Measurements from ENCODE around the gene ATP7A.

Gene ATP7A

DNA sequence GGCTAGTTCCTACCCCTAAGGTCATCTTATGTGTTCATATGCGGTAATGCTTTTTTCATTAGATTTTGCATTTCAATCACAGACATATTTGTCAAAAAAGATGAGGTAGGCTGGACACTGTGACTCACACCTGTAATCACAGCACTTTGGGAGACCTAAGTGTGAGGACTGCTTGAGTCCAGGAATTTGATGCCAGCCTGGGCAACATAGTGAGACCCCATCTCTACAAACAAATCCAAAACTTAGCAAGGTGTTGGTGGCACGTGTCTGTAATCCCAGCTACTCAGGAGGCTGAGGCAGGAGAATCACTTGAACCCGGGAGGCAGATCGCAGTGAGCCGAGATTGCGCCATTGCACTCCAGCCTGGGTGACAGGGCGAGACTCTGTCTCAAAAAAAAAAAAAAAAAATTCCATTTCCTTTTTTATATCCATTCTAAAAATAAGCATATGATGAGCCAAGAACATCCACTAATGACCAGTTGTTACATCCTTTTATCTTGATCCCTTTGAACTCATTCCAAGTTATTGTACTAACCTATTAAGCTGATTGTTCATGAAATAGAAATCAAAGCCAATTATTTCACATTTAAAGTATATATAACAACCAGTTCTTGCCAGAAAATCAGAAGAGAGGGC, 35.5 kb downstream of the ATP7A start:
- no peak for DNase-seq (ENCODE audit: low read depth)

DNA sequence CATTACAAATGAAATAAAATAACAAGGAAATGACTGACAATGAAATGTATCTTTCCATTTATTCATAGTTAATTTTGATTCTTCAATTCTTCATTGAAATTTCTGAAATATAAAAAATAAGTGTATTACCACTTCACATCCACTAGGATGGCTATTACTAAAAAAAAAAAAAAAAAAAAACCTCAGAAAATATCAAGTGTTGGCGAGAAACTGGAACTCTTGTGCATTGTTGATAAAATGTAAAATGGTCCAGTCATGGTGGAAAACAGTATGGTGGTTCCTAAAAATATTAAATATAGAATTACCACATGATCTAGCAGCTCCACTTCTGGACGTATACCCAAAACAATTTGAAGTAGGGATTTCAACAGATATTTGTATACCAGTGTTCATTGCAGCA, 36.1 kb downstream of the ATP7A start:
- DNase-seq (ENCODE audit: low read depth) = no peak

DNA sequence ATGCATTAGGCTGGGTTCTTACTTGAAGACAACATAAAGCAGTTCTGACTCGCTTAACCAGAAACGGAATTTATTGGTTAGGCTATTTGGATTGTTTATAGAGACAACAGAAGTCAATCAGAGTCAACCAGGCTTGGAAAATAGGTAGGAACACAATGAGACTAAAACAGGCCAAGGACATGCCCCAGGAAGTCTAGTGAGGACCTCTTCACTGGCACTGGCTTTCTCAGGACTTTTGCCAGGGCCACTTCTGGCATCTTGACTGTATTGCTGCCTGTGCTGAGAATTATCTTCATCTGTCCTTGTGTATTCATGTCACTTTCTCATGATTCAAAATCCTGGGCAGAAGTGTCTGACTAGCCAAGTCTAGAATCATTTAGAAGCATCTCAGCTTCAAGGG, 39.3 kb downstream of the ATP7A start:
- DNase-seq (ENCODE audit: low read depth) = no peak

DNA sequence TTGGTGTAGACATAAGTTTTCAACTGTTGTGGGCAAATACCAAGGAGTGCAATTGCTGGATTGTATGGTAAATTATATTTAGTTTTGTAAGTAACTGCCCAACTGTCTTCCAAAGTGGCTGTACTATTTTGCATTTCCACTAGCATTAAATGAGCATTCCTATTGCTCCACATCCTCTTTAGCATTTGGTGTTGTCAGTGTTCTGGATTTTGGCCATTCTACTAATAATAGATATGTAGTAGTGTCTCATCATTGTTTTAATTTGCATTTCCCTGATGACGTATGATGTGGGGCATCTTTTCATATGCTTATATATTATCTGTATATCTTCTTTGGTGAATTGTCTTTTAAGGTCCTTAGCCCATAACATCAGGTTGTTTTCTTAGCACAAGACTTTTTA, 41.7 kb downstream of the ATP7A start:
- DNase-seq (ENCODE audit: low read depth) = no peak

DNA sequence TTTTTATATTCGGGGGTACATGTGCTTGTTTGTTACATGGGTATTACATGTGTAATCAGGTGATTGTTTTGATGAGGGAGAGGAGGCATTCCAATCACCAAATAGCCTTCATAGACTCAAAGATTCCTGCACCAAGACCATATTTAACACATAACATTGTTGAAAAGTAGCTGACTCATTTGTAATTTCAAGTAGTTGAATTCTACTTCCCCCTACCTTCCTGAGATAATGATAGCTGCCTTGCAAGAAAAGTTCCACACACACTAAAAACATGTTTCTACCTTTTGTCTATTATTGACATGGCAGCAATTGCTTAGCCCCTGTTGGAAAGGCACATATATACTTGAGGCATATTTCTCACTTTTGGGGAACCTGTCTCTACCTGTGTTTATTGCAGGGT, 42.8 kb downstream of the ATP7A start:
- DNase-seq (ENCODE audit: low read depth) = no peak

DNA sequence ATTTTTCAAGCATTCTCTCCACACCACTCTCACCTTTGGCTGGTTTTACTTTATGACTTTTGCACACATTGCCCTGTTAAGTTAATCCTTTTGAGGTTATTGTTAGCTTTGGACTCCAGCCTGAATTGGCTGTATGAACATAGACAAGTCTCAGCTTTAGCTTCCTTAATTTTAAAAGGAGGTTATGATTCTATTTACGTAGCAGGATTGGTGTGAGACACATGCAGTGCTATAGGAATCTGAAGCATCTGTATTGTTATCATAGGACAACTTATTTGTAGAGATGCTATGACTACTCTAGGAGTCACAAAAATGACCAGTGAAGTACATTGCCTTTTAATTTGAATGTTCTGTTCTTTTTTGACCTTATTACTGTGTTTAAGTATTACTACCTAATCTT, 43.2 kb downstream of the ATP7A start:
- no peak for DNase-seq (ENCODE audit: low read depth)

DNA sequence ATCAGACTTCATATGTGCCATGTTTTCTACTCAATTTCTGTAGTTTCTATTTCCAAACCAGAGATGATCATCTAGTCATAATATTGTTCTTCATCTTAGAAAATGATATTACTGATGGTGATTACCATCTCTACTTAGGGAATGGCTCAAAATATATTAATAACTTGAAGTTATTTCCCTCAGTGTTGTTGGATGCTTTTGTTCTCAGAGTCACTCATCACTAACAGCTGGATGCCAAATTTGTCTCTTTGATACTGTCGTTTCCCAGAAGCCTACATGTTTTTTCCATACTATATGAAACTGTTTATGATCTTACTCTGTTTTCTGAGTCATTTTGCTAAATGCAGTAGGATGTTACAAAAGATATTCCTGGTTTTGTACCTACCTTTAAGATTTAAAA, 50.1 kb downstream of the ATP7A start:
- no peak for DNase-seq (ENCODE audit: low read depth)

DNA sequence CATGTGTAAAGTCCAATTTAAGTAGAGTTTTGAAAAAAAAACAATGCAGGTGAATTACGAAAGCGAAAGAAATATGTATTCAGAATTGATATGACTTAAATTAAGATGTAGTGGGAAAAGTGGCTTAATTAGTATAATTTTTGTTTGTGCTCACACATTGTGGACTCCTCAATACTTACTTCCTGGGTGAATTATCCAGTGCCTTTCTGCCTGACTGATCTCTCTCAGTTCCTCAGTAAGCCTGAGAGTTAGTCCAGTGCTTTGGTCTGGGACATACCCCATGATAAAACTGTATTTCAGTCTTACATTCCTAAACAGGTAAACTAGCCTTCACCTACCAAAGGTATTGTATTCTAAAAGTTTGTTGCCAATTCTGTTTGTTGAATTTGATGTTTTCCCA, 50.6 kb downstream of the ATP7A start:
- no peak for DNase-seq (ENCODE audit: low read depth)

DNA sequence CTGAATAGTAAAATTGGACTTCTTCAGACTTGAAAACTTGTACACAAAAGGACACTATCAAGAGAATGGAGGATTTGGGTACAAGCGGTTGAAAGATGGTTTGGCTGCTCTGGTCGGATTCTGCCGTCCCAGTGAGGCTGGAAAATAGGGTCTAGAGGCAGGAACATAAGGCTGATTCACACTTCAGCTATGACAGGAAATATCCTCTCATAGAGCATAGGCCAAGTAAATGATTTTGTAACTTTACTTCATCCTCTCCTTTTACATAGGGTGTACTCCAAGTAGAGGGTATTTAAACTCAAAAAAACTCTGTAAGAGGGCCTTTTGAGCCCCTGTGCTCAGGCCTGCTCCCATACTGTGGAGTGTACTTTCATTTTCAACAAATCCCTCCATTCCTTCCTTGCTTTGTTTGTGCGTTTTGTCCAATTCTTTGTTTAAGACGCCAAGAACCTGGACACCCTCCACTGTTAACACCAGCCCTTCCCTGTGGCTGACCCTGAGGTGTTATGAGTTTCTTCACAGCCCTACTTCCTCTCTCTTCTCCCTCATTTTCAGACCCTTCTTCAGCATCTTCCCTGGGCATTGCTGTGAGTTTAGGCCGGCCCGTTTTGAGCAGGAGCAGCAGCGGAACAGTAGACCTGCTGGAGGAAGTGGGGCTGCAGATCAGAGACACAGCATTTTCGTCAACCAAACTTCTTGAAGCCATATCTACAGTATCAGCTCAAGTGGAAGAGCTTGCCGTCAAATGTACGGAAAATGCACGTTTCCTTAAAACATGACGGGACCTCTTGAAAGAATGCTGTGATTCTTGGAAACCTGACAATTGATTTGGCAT, 51.8 kb downstream of the ATP7A start:
- no peak for DNase-seq (ENCODE audit: low read depth)

DNA sequence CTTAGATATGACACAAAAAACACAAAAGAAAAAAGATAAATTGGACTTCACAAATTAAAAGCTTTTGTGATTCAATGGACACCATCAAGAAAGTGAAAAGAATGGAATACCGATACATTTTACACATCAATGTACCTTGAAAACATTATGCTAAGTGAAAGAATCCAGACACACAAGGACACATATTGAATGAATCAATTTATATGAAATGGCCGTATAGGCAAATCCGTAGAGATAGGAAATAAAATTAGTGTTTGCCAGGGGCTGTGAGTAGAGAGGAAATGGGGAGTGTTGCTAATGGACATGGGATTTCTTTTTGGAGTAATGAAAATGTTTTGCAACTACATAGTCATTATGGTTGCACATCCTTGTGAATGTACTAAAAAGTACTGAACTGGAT, 55.9 kb downstream of the ATP7A start:
- DNase-seq (ENCODE audit: low read depth) = no peak

DNA sequence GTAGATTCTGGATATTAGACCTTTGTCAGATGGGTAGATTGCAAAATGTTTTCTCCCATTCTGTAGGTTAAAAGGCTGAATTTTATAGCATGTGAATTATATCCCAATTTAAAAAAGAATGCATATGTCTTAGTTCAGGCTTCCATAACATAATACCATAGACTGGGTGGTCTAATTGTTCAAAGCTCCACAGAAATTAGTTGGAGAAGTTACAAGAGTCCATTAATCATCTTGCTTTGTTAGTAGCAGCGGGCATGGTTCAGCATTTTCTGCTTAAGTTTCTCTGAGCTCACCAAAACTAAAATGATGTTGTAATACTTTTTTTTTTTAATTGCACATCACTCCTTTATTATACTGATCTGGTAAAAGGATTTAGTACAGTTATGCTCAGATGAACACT, 57.1 kb downstream of the ATP7A start:
- no peak for DNase-seq (ENCODE audit: low read depth)

DNA sequence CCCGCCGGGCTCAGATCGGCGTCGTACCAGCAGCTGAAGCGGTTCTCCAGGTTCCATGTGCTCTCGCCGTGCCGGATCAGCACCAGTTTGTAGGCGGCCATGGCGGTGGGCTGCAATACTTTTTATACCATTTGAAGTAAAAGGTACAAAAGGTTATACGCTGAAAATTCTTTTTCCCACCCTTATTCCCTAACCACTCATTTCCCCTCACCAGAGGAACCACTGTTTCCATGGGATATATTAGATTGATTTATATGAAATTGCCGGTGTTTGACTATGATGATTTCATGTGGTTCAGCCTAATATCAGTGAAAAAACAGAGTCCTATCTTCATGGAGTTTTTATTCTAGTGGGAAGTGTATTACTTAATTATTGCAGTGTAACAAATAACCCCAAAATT, 59.0 kb downstream of the ATP7A start, which contains the start of gene PGAM4:
Gene PGAM4, minus strand, starts transcription at position 101 of the 400 bp plus-strand sequence. Its CDS starts 0 bp downstream, at position 101.
- no peak for DNase-seq (ENCODE audit: low read depth)

DNA sequence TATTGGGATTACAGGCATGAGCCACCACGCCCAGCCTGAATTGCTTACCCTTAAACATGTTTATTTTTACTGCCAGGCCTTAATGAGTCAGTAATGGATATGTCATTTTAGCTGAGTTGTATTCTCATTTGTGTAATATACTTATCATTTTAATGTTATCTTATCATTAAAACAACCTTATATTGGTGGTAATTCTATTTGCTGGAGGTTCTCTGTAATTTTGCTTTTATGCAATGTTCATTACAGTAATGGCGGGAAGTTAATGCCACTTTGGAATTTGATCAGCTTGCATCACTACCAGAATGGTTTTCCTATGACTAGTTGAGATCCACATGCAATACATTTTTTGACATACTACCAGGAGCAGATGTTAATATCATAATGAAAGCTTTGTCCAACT, 65.3 kb downstream of the ATP7A start:
- no peak for DNase-seq (ENCODE audit: low read depth)

DNA sequence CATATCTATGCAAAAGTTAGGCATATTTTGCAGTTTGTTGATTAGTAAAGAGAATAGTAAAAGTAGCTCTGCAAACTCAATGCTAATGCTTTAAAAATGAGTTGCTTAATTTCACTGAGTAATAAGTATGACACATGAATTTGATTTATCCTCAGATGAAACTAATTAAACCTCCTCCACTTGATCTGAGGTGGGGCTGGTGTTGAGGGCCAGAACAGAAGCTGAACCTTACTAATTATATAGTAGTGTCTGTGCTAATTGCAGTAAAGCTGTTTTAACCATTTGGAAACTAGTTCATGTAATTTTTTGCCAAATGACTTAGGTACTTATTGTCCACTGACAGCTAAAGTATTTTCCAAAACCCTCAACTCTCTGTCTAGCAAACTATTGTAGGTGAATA, 66.6 kb downstream of the ATP7A start:
- DNase-seq (ENCODE audit: low read depth) = no peak

DNA sequence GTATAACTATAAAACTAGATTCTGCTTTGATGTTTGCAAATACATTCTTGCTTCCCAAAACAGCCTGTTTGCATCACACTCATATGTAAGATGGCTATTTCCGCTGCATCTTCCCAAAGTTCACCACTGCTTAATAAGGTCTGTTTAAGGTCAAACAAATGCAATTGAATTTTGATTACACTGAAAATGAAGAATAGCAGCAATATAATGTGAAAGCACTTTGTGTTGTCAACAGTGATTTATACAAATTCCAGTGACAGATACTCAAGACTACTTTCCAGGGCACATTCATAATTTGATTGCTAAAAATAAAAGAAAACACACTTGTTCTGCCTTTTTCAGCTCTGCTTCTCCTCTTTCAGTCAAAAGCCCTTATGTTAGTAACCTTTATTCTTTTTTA, 67.0 kb downstream of the ATP7A start:
- DNase-seq (ENCODE audit: low read depth) = no peak

DNA sequence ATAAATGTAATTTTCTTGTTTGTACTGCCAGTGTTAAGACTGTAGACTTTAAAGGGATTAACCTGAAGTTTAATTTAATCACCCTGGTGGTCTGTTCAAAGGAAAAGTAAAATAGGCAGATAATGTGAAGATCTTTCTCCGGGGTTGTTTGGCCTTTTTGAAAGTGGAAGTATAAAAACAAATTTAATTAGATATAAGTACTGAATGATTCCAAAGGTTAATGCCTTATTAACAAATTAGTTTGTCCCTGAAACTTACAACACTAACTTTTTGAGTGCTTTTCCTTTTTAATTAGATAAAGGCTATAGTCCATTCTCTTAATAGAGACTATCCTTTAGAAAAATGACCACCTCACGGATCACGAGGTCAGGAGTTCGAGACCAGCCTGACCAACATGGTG, 69.4 kb downstream of the ATP7A start:
- DNase-seq (ENCODE audit: low read depth) = no peak

DNA sequence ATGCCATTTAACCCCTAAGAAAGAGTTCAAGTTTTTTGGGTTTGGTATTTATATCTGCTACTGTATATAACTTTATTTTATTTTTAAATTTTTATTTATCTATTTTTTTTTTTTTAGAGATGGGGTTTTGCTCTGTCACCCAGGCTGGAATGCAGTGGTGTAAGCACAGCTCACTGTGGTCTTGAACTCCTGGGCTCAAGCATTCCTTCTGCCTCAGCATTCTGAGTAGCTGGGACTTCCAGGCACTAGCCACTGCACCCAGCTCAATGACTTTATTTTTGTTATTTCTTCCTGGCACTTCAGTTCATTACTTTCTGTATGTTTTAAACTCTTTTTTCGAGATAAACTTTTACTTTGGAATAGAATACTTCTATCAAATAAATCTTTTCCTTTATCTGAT, 101.4 kb downstream of the ATP7A start:
- DNase-seq (ENCODE audit: low read depth) = no peak

DNA sequence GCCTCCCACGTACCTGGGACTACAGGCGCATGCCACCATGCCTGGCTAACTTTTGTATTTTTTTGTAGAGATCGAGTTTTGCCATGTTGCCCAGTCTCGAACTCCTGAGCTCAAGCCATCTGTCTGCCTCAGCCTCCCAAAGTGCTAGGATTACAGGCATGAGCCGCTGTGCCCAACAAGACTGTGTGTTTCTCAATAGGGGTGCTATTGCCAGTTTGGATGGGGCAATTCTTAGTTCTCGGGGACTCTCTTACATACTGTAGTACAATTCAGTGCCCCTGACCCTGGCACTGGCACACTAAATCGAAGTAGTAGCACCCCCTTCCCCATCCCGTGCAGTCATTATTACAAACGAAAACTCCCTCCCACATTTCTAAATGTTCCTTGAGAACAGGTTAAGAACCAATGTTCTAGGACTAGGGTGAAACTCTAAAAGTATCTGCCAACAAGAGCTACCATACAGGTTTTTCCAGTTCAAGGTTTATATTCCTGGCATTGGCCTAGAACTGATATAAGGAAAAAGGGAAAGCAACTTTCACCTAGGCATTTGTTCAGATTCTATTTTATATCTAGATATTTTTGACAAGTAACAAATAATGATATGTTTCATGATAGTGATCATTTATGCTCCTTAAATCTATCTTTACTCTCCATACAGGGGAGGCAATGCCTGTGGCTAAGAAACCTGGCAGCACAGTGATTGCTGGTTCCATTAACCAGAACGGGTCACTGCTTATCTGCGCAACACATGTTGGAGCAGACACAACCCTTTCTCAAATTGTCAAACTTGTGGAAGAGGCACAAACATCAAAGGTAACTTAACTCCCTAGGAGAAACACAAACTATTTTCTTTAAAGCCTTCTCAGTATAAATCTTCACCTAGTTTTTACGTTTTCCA, 109.3 kb downstream of the ATP7A start:
- no peak for DNase-seq (ENCODE audit: low read depth)

DNA sequence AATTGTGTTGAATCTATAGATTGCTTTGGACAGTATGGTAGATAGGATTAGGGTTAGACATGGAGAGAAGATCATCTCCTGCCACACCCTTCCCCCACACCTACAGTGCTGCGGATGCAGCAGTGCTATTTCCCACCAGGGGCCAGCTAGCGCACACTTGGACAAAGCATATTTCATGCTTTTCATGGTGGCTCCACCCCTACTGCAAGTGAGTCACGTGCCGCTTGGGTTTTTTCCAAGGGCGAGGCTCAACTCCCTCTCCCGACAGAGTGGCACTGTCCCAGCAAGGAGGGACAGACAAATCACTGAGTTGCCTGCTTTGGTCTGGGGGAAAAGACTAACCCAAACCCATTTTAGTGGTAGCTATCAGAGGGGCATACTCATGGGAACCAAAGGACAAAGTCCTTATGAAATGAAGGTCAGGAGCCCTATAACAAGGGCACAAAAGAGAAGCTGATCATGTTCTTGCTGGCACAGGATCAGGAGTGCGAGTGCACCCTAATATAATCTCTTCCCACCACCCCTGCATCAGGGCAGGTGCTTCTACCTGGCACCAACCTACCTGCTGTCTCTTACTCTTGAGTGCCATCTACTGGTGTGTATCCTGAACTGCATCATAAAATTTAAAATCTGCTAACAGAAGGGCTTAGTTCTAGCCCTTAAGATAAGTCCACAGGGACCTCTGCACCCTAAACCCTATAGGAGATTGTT, 114.0 kb downstream of the ATP7A start:
- DNase-seq (ENCODE audit: low read depth) = no peak

DNA sequence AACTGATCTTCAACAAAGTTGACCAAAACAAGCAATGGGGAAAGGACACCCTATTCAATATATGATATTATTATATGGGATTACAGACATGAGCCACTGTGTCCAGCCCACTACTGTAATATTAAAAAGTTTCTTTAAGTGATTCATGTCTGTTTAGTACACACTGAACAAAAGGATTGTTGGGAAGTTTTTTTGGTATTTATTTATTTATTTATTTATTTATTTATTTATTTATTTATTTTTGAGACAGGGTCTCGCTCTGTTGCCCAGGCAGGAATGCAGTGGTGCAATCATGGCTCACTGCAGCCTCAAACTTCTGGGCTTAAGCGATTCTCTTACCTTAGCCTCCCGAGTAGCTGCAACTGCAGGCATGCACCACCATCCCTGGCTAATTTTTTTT, 117.3 kb downstream of the ATP7A start:
- no peak for DNase-seq (ENCODE audit: low read depth)

DNA sequence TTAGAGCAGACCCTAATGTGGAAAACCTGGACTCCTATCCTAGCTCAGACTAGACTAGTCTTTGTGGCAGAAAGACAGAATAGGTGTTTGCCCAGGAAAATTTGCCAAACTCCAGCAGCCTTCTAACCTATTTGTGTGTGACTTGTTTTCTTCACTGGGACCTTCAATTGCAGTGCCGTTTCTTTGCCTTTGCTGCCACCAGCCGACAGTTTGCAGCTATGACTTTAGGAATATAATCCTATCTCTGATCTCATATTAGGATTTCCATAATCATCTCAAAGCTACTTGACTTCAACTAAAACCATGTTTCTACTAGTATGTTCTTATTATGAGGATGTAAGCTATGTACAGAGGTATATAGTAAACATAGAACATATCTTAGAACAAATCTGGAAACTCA, 119.2 kb downstream of the ATP7A start:
- no peak for DNase-seq (ENCODE audit: low read depth)

DNA sequence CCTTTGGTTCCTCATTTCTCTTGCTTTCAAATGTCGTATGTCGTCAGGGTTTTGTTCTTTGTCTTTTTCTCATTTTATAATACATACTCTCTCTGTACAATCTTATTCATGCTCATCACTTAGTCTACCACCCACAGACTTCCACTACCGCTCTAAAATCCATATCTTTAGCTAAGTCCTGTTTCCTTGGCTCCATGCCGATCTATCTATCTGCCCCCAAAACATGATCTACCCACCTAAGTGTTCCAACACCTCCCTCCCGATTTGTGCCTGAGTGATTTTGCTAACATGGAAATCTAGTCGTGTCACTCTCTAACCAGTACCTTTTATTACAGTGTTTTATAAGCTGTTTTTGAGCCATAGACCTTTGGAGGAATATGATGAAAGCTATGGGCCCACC, 124.6 kb downstream of the ATP7A start:
- DNase-seq (ENCODE audit: low read depth) = no peak

Data from stimulated activated CD8-positive, alpha-beta memory T cell treated with anti-CD3 and anti-CD28 coated beads, Interleukin-7, amount 100 ng/mL, for 24 hours (primary cell).